Activated naive CD8-positive, alpha-beta T cell treated with anti-CD3 and anti-CD28 coated beads, Interleukin-2, amount 50 U/mL, for 16 hours (primary cell): Measurements from ENCODE around the gene PRKCA.
"Not testable (repeated sequence)": the region's sequence is repeated elsewhere in the genome, so short reads cannot be mapped to it uniquely, and the experiment has no call there.

Experiments used
- DNase-seq: peaks from one replicate; pipeline ENCODE4 v3.0.0-alpha.2; 2020; ENCODE audit warnings: low read depth, low spot score

Gene PRKCA

GRCh38 chr17:66351033-66351432 lies 48.6 kb downstream of the PRKCA start:
- DNase-seq, result no peak

DNA sequence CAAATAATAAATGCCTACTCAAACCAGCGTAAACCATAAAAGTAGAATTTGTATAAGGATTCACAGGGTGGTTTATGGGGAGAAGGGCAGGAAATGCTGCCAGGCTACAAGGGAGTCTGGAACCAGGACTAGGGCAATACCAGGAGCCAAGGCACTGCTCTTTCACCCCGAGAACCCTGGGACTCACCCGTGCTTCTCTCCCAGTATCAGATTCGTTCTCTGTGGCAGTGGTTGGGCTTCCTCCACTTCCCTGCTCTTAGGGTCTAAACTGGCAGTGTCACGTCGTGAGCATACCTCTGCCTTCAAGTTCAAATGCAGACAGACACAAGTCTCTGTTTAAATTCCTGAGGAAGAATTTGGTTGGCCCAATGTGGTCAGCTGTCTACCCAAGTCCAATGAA lies 49.3 kb downstream of the PRKCA start:
- no peak for DNase-seq

- DNase-seq, result no peak
These were observed 51.6 kb downstream of the PRKCA start for GRCh38 chr17:66353937-66354401.

GRCh38 chr17:66354472-66354871 lies 52.1 kb downstream of the PRKCA start:
- no peak for DNase-seq

- no peak for DNase-seq
These were observed 52.6 kb downstream of the PRKCA start for GRCh38 chr17:66354981-66355380.

DNA sequence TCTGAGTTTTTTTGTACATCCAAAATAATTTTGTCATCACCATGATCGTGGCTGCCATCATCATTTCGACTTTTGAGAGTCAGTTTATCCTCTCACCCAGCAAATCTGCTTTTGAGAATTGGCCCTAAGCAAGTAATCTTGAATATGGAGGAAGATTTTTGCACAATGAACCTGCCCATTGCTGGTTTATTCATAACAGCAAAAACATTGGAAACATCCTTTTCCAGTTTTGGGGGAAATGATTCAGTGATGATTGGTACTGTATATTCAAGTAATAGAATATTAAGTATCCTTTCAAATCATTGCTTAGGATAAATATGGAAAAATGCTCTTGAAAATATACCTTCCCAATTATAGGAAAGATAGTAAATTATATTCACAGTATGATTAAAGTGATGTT lies 53.1 kb downstream of the PRKCA start:
- DNase-seq, result no peak

DNA sequence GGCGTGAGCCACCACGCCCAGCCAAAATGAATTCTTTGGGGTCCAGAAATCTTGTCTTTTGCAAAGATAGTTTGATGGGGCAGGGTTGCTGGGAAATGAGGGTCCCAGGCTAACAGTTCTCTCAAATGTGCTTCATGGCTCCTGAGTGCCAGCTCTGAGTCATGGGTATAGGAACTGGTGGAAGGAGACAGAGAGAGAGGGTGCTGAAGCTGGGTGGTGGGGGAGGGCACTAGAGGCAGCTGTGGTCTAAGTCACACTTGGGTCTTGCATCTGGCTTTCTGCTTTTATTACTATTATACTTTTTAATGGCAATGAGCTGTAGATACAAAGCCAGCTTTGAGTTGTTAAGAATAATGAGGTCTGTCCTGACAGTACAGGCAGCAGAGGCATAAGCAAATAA lies 54.6 kb downstream of the PRKCA start:
- DNase-seq, result no peak

- no peak for DNase-seq
These were observed 56.9 kb downstream of the PRKCA start for GRCh38 chr17:66359351-66359750.

GRCh38 chr17:66360961-66361565 lies 58.6 kb downstream of the PRKCA start:
- not testable (repeated sequence) for DNase-seq

DNA sequence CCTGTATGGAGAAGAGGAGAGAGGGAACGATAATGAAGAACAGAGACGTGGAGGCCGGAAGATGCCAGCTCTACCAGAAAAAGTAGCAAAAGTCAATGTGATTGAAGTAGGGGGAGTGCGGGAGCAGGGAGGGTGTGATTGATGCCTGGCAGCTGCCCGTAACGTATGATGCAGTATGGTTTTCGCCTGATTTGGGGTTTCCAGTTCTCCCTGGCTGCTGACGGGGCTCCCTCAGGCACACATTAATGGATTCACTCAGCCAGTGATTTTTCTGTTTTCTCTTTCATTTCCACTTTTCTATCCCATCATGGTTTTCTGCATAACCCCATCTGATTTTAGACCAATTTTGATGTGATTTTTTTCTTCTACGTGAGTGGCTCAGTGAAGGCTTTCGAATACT lies 62.1 kb downstream of the PRKCA start:
- DNase-seq, result no peak

GRCh38 chr17:66364990-66365490 lies 62.6 kb downstream of the PRKCA start:
- no peak for DNase-seq

- DNase-seq, result no peak
These were observed 63.5 kb downstream of the PRKCA start for GRCh38 chr17:66365903-66366302.

GRCh38 chr17:66367107-66367506 lies 64.7 kb downstream of the PRKCA start:
- no peak for DNase-seq

DNA sequence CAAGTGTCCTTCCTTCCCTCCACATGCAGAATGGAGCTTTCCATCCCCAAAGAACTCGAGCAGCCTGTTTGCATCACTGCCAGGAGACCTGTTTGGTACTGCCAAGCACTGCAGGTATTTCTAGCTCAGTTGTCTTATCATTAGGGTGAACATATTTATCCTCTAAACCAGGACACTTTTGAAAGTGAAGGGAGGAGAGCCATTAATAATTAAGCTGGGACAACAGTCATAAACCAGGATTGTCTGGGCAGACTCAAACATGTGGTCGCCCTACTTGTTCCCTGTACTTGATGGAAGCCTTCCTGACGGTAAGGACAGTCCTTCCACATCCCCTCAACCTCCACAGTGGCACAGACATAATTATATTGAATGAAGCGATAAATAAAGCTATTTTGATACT lies 67.4 kb downstream of the PRKCA start:
- DNase-seq, result no peak

- DNase-seq, result no peak
These were observed 69.1 kb downstream of the PRKCA start for GRCh38 chr17:66371561-66371960.

GRCh38 chr17:66372182-66372581 lies 69.8 kb downstream of the PRKCA start:
- no peak for DNase-seq

DNA sequence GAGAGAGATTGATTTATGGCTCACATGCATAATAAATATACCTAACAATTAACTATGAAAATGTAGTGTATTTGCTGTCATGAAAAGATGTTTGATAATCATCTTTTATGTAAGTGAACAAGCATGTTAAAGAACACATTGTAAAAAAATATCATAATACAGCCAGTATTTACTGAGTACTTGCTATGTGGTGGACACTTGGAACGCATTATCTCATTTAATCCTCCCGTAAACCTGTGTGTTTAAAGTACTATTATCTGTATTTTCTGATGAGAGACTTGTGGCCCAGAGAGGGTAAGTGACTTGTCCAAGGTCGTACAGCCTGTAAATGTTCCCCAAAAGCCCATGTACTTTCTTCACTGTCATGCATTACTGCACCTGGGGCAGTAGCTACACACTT lies 70.7 kb downstream of the PRKCA start:
- DNase-seq, result no peak

DNA sequence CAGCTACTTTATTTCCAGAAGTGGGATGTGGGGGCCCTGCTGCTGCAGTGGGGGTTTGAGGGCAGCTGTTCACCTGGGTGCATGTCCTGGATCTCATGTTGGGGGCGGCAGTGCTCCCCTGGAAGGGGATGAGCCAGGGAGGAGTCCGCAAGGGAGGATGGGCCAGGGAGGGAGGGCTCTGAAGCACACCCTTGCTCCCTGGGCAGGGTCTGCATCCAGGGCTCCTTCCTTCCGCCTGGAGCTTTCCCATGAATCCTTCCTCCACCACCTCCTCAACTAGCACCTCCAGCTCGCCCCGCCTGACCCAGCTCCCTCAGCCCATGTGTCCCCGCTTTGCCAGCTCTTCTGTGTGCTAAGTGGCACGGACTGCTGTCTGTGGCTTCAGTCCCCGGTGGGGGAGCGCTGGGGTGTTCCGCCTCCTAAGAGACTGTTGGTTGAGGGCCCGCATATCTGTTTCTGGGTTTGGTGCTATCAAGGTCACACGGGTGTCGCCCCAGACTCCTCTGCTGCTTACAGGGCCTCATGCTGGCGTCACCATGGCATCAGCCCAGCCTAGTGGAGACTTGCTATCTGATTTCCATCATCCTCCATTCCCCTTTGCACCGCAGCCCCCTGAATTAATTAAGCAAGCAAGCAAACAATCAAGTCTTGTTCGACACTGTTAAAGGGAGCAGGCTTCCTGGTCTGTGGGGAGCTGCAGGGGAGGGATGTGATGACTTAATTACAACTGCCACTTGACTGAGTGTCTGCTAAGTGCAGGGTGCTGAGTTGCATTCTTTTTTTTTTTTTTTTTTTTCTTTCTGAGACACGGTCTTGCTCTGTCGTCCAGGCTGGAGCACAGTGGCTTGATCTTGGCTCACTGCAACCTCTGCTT lies 71.8 kb downstream of the PRKCA start:
- no peak for DNase-seq

- no peak for DNase-seq
These were observed 72.7 kb downstream of the PRKCA start for GRCh38 chr17:66375121-66375520.

DNA sequence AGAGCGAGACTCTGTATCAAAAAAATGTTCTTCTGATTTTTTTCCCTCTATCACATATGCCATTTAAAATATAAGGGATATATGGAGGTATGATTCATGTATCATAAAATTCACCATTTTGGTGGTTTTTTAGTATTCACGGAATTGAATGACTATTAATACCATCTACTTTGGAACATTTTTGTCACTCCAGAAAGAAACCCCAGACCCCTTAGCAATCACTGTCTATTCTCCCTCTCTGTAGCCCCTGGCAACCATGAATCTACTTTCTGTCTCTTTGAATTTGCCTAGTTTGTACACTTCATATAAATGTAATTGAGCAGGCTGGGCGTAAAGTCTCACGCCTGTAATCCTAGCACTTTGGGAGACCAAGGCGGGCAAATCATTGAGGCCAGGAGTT lies 75.9 kb downstream of the PRKCA start:
- no peak for DNase-seq

DNA sequence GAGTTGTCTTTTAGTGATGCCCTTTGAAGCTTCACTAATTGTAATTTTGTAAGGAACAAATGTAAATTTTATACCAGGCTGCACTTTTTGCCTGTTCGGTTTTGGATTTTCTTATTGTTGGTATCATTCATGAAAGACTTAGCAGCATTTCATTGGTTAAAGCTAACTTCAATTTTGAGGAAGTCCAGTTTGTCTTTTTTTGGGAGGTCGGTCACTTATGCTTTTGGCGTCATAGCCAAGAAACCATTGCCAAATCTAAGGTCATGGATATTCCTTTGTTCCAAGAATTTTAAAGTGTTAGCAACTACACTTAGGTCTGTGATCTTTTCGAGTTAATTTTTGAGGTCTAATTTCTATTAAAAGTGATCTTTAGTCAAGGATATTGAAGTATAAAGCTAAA lies 77.1 kb downstream of the PRKCA start:
- no peak for DNase-seq

GRCh38 chr17:66379996-66380395 lies 77.6 kb downstream of the PRKCA start:
- DNase-seq, result no peak
